Measurements from ENCODE around the gene ACSM2B.
"Not testable (repeated sequence)": the region's sequence is repeated elsewhere in the genome, so short reads cannot be mapped to it uniquely, and the experiment has no call there.

Gene ACSM2B

GRCh38 chr16:20538181-20538580 is 38.0 kb downstream of the ACSM2B start:
- DNase-seq (ENCODE audit: extremely low read depth in 1 of 2, low read depth in 1 of 2): no peak

GRCh38 chr16:20536669-20537068 is 39.5 kb downstream of the ACSM2B start:
- DNase-seq (ENCODE audit: extremely low read depth in 1 of 2, low read depth in 1 of 2): not testable (repeated sequence)

GRCh38 chr16:20532284-20532792 is 43.8 kb downstream of the ACSM2B start:
- not testable (repeated sequence) for DNase-seq (ENCODE audit: extremely low read depth in 1 of 2, low read depth in 1 of 2)

DNA sequence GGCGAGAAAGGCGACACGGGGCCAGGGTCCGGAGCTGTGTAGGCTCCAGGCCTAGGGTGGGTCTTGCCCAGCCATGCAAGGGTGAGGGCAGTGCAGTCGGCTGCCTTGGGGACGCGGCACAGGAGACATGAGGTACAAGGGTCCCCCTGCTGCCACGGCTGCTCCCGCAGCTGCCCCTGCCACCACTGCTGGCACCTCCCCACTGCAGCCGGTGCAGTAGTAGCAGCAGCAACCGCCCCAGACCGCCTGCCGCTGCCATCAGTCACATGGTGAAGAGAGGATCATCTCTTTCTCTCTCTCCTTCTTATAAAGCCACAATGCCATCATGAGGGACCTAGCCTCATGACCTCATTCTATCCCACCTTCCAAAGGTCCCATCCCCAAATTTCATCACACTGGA is 44.4 kb downstream of the ACSM2B start:
- DNase-seq (ENCODE audit: extremely low read depth in 1 of 2, low read depth in 1 of 2): not testable (repeated sequence)

- DNase-seq (ENCODE audit: extremely low read depth in 1 of 2, low read depth in 1 of 2): no peak
Observed at GRCh38 chr16:20520103-20520502, 56.1 kb downstream of the ACSM2B start.

DNA sequence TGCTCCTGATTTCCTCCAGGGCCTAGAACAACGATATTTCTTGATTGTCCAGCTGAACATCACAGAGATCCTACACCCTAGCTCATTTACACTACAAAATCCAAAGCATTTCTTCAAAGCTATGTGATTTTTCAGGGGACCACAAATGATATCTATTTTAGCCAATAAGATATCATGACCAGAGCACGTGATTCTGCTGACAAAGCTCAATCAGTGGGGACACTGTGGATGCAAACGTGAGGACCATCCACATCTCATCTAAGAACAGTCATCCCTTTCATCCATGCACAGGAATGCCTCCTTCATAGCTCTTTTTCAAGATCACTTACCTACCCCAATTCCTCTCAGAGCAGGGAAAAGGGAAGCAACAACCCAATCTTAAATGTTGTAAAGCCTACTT is 56.9 kb downstream of the ACSM2B start:
- DNase-seq (ENCODE audit: extremely low read depth in 1 of 2, low read depth in 1 of 2): no peak

DNA sequence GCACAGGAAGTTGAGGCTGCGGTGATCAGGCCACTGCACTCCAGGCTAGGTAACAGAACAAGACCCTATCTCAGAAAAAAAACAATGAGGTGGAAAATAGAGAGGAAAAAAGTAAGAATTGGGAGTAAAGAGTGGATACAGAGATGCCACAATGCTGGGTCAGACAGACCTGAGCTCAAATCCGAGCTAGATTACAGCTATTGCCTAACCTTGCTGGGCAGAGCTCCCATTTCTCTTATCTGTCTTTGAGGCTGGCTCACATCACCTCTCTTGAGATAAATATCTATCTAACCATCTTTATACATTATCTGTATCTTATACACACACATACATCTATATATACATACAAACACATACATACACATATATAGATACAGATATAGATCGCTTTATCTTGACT is 59.0 kb downstream of the ACSM2B start:
- DNase-seq (ENCODE audit: extremely low read depth in 1 of 2, low read depth in 1 of 2): no peak

DNA sequence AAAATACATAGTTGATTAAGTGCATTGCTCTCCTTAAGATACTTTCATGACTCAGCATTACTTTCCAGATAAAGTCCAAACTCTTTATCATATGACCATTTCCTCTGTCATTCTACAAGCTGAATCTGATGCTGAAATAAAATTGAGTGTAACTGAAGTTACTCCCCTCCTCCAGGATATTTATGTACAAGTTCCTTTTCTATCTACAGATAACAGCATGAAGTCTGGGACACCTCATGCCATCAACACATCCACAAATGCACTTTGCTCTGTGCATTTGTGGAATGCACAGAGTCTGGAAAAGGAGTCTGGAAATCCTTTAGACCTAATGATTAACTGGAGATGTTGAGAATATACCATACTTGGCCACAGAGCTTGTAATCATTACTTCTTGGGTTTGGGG is 60.5 kb downstream of the ACSM2B start:
- no peak for DNase-seq (ENCODE audit: extremely low read depth in 1 of 2, low read depth in 1 of 2)

- DNase-seq (ENCODE audit: extremely low read depth in 1 of 2, low read depth in 1 of 2): no peak
Observed at GRCh38 chr16:20510323-20510722, 65.8 kb downstream of the ACSM2B start.

- DNase-seq (ENCODE audit: extremely low read depth in 1 of 2, low read depth in 1 of 2): no peak
Observed at GRCh38 chr16:20507280-20507679, 68.9 kb downstream of the ACSM2B start.

GRCh38 chr16:20504418-20504817 is 71.7 kb downstream of the ACSM2B start:
- no peak for DNase-seq (ENCODE audit: extremely low read depth in 1 of 2, low read depth in 1 of 2)

- DNase-seq (ENCODE audit: extremely low read depth in 1 of 2, low read depth in 1 of 2): not testable (repeated sequence)
Observed at GRCh38 chr16:20491448-20491847, 84.7 kb downstream of the ACSM2B start.

- not testable (repeated sequence) for DNase-seq (ENCODE audit: extremely low read depth in 1 of 2, low read depth in 1 of 2)
Observed at GRCh38 chr16:20490994-20491393, 85.2 kb downstream of the ACSM2B start.
